Measurements from ENCODE around the gene MED12L. TPM values are rescaled to one million over a fixed set of nuclear protein-coding genes. Genes with fewer than 3 reads are reported as not detected.

MED12L gene
- total RNA-seq, 1 donor from 2014 or later, result 1.4 TPM

DNA sequence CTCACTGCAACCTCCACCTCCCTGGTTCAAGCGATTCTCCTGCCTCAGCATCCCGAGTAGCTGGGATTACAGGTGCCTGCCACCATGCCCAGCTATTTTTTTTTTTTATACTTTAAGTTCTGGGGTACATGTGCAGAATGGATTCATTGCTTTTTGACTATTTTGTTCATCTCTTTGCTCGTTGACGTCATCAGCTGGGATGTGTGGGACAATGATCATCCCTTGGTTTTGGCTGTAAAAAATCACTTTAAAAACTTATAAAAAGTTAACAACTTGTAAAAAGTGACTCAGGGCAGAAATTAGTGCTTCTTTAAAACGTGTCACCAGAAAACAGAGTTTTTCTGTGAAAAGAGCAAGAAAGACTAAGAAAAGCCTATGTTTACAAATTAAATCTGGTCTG, 337.6 kb downstream of the MED12L start:
- Mint-ChIP-seq H3K36me3 (ENCODE audit: unreplicated experiment) (no peaks in the 10 kb centered on the region), H3K9me3 (ENCODE audit: unreplicated experiment) (no peaks in the 10 kb centered on the region), H3K27me3 (ENCODE audit: unreplicated experiment) (no peaks in the 10 kb centered on the region), H3K4me3 (ENCODE audit: unreplicated experiment) (no peak overlapping the region), H3K4me1 (ENCODE audit: unreplicated experiment) (peaks cover 4% of the 10 kb centered on the region), H3K27ac (ENCODE audit: unreplicated experiment) (no peak overlapping the region)
- TF ChIP-seq CTCF (IDR thresholded peaks at IDR 0.05), result no peak
- no peak for DNase-seq (ENCODE audit: extremely low spot score, unreplicated experiment)

DNA sequence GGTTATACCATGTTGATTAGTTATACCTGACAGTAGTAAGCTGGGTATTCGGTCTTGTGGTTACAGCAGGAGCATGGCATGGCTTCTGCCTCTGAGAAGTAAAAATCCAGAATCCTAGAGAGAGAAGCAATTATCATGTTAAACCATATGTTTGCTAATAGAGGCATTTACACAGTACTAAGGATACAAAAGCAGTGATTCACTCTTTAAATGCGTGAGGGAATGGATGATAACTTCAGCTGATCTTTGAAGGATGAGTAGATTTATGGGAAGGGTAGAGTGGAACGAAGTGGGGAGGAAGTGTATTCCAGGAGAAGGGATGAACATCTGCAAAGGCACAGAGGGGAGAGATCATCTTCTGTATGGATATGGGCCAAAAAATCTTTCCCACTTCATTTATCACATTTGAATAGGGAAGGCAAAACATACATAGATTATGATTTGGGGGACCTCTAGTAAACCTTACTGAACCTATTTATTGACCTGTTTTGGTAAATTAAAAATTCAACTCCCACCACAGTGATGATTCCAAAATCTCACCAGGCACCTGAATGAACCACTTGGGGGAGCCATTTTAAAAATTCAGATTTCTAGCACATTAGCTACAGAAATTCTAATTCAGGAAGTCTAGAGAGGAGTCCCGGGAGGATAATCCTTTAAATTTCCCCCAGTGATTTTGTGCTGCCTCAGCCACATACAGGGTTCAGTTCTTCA, 340.3 kb downstream of the MED12L start:
- Mint-ChIP-seq H3K27me3 (ENCODE audit: unreplicated experiment) (no peaks in the 10 kb centered on the region), H3K4me1 (ENCODE audit: unreplicated experiment) (peaks cover 5% of the 10 kb centered on the region), H3K36me3 (ENCODE audit: unreplicated experiment) (no peaks in the 10 kb centered on the region), H3K9me3 (ENCODE audit: unreplicated experiment) (no peaks in the 10 kb centered on the region), H3K27ac (ENCODE audit: unreplicated experiment) (no peak overlapping the region), H3K4me3 (ENCODE audit: unreplicated experiment) (no peak overlapping the region)
- DNase-seq (ENCODE audit: extremely low spot score, unreplicated experiment), result no peak
- TF ChIP-seq CTCF (IDR thresholded peaks at IDR 0.05), result peak; percentile 44

DNA sequence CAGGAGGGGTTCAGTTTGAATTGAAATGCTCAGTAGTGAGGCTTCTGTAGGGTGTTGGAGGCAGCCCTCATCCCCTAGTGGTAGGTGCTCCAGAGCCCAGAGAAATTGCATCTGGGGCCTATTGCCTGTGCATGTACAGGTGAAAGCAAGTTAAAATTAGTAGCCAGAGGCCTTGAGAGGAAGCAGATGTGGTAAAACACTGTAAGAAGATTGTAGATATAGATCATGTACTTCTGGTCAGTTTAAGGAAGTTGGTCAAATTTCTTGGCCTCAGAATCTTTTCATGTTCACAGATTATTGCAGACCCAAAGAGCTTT, 340.8 kb downstream of the MED12L start:
- Mint-ChIP-seq H3K4me1 (ENCODE audit: unreplicated experiment) (peaks cover 6% of the 10 kb centered on the region), H3K27ac (ENCODE audit: unreplicated experiment) (no peak overlapping the region), H3K36me3 (ENCODE audit: unreplicated experiment) (no peaks in the 10 kb centered on the region), H3K9me3 (ENCODE audit: unreplicated experiment) (no peaks in the 10 kb centered on the region), H3K4me3 (ENCODE audit: unreplicated experiment) (no peak overlapping the region), H3K27me3 (ENCODE audit: unreplicated experiment) (no peaks in the 10 kb centered on the region)
- no peak for TF ChIP-seq CTCF (IDR thresholded peaks at IDR 0.05)
- DNase-seq (ENCODE audit: extremely low spot score, unreplicated experiment), result no peak

- Mint-ChIP-seq H3K36me3 (ENCODE audit: unreplicated experiment) (no peaks in the 10 kb centered on the region), H3K27ac (ENCODE audit: unreplicated experiment) (no peak overlapping the region), H3K27me3 (ENCODE audit: unreplicated experiment) (no peaks in the 10 kb centered on the region), H3K9me3 (ENCODE audit: unreplicated experiment) (no peaks in the 10 kb centered on the region), H3K4me1 (ENCODE audit: unreplicated experiment) (peaks cover 6% of the 10 kb centered on the region), H3K4me3 (ENCODE audit: unreplicated experiment) (no peak overlapping the region)
- no peak for TF ChIP-seq CTCF (IDR thresholded peaks at IDR 0.05)
- DNase-seq (ENCODE audit: extremely low spot score, unreplicated experiment), result no peak
Observed at GRCh38 chr3:151428386-151428785, 342.9 kb downstream of the MED12L start.

GRCh38 chr3:151430821-151431484, 345.5 kb downstream of the MED12L start:
- no peak for DNase-seq (ENCODE audit: extremely low spot score, unreplicated experiment)
- Mint-ChIP-seq H3K4me3 (ENCODE audit: unreplicated experiment) (no peak overlapping the region), H3K27ac (ENCODE audit: unreplicated experiment) (no peak overlapping the region), H3K36me3 (ENCODE audit: unreplicated experiment) (no peaks in the 10 kb centered on the region), H3K4me1 (ENCODE audit: unreplicated experiment) (peaks cover 13% of the 10 kb centered on the region), H3K27me3 (ENCODE audit: unreplicated experiment) (no peaks in the 10 kb centered on the region), H3K9me3 (ENCODE audit: unreplicated experiment) (no peaks in the 10 kb centered on the region)
- no peak for TF ChIP-seq CTCF (IDR thresholded peaks at IDR 0.05)
